ENCODE measurements around the gene PPARD. TPM values are rescaled to one million over a fixed set of nuclear protein-coding genes. Genes with fewer than 3 reads are reported as not detected.

The PPARD gene
- total and polyA plus RNA-seq, 2 of the 13 experiments (the other 11 are each of a cell fraction or from before 2014, with no cell fraction given): 6.1 to 13.3 TPM

- TF ChIP-seq ZNF274 (CRISPR knock-in tag; IDR thresholded peaks at IDR 0.05) (peak; percentile 70; the same call in 1 of the 2 replicates), ZXDC (CRISPR knock-in tag; IDR thresholded peaks at IDR 0.05) (peak; percentile 51; the same call in 1 of the 2 replicates), JUND (CRISPR knock-in tag; IDR thresholded peaks at IDR 0.05) (0 out of 2 replicates have a peak, but pooled peaks have one; percentile 17), HNRNPK (IDR thresholded peaks at IDR 0.05; ENCODE audit: low read depth, low read length, poor library complexity, severe bottlenecking) (peak; percentile 83), FOXJ3 (CRISPR knock-in tag; IDR thresholded peaks at IDR 0.05; ENCODE audit: borderline replicate concordance) (no peak; the same call in 1 of the 2 replicates), HMG20B (CRISPR knock-in tag; conservative IDR thresholded peaks at IDR 0.05) (no peak), SP1 (IDR thresholded peaks at IDR 0.05) (no peak), SP1 (CRISPR knock-in tag; IDR thresholded peaks at IDR 0.05) (peak; percentile 97), FOXP1 (IDR thresholded peaks at IDR 0.05) (no peak), FOXP1 (CRISPR knock-in tag; IDR thresholded peaks at IDR 0.05) (no peak), ZNF335 (CRISPR knock-in tag; IDR thresholded peaks at IDR 0.05) (peak; percentile 67; the same call in 1 of the 2 replicates), TRIM22 (IDR thresholded peaks at IDR 0.05) (no peak), ZNF143 (CRISPR knock-in tag; IDR thresholded peaks at IDR 0.05) (peak; percentile 63), ATM (IDR thresholded peaks at IDR 0.05; ENCODE audit: borderline replicate concordance) (no peak), NR3C1 (CRISPR knock-in tag; IDR thresholded peaks at IDR 0.05) (no peak), MAZ (IDR thresholded peaks at IDR 0.05; ENCODE audit: borderline replicate concordance, low read depth, low read length) (peak; percentile 92; the same call in 1 of the 2 replicates), MAZ (CRISPR knock-in tag; IDR thresholded peaks at IDR 0.05; ENCODE audit: low read depth) (peak; percentile 97), ZMYM2 (CRISPR knock-in tag; IDR thresholded peaks at IDR 0.05) (no peak), KDM5A (IDR thresholded peaks at IDR 0.05; ENCODE audit: borderline replicate concordance, low read length) (no peak), ZBTB49 (CRISPR knock-in tag; IDR thresholded peaks at IDR 0.05; ENCODE audit: borderline replicate concordance) (no peak), ZBTB1 (CRISPR knock-in tag; IDR thresholded peaks at IDR 0.05; ENCODE audit: borderline replicate concordance) (no peak)
Observed at GRCh38 chr6:35342258-35343091, at the start of gene PPARD (continued).

All from HepG2 (cell line).